CD4-positive, alpha-beta memory T cell (primary cell): ENCODE data around the gene MCEE. TPM values are rescaled to one million over a fixed set of nuclear protein-coding genes. Genes with fewer than 3 reads are reported as not detected.

ENCODE experiments used
- CTCF ChIA-PET: fragments of 350-600 bp; sonication (Branson Sonifier 250); formaldehyde crosslinking; loops from one replicate; lab custom pipeline; 2021; ENCODE audit warnings: inconsistent platforms; ENCODE audit not compliant: partially characterized antibody; lab: Charles Lee
- POLR2A ChIA-PET: fragments of 350-600 bp; sonication (Branson Sonifier 250); formaldehyde crosslinking; loops from one replicate; lab custom pipeline; 2021; ENCODE audit not compliant: partially characterized antibody; lab: Charles Lee
- DNase-seq, 5 donors: peaks; one replicate each; pipeline versions ENCODE4 v3.0.0 to v3.0.0-alpha.2; 2020 to 2022; ENCODE audit warnings: mixed read lengths in 1 of 5
- H3K27ac ChIP-seq: one replicate; pipeline ENCODE4 v1.7.0; 2013; ENCODE audit warnings: low read depth, low read length
- H3K27me3 ChIP-seq: 2 replicates; pipeline ENCODE4 v1.7.0; 2013; ENCODE audit warnings: mild to moderate bottlenecking, low read length, moderate library complexity; ENCODE audit not compliant: insufficient read depth
- H3K36me3 ChIP-seq: 2 replicates; pipeline ENCODE4 v1.7.0; 2013; ENCODE audit warnings: mild to moderate bottlenecking, low read length, moderate library complexity; ENCODE audit not compliant: insufficient read depth
- H3K4me1 ChIP-seq: 2 replicates; pipeline ENCODE4 v1.7.0; 2013; ENCODE audit warnings: mild to moderate bottlenecking, low read length, moderate library complexity; ENCODE audit not compliant: insufficient read depth
- H3K4me3 ChIP-seq, 2 donors: one replicate each; pipeline ENCODE4 v1.7.0; 2013; ENCODE audit warnings: low read length in 2 of 2, mild to moderate bottlenecking in 1 of 2
- H3K9me3 ChIP-seq, 2 donors: one replicate each; pipeline ENCODE4 v1.7.0; 2013; ENCODE audit warnings: low read length in 2 of 2, control low read depth in 1 of 2; ENCODE audit not compliant: control insufficient read depth in 1 of 2
- H3K27ac Mint-ChIP-seq, 7 donors: one replicate each; pipeline ENCODE4 v1.8.0; 2020 to 2021; ENCODE audit warnings: mixed read lengths in 7 of 7, mild to moderate bottlenecking in 6 of 7, inconsistent platforms in 3 of 7, moderate library complexity in 3 of 7
- H3K27me3 Mint-ChIP-seq, 2 donors: one replicate each; pipeline ENCODE4 v1.8.0; 2020 to 2021; ENCODE audit warnings: mixed read lengths in 2 of 2
- H3K36me3 Mint-ChIP-seq, 2 donors: one replicate each; pipeline ENCODE4 v1.8.0; 2020 to 2021; ENCODE audit warnings: mixed read lengths in 2 of 2, inconsistent platforms in 1 of 2, mild to moderate bottlenecking in 1 of 2
- H3K4me1 Mint-ChIP-seq, 4 donors: one replicate each; pipeline ENCODE4 v1.8.0; 2020 to 2021; ENCODE audit warnings: mixed read lengths in 4 of 4, mild to moderate bottlenecking in 1 of 4
- H3K4me3 Mint-ChIP-seq, 8 donors: one replicate each; pipeline ENCODE4 v1.8.0; 2020 to 2021; ENCODE audit warnings: mixed read lengths in 8 of 8, mild to moderate bottlenecking in 7 of 8, moderate library complexity in 6 of 8, inconsistent platforms in 3 of 8
- H3K9me3 Mint-ChIP-seq, 8 donors: one replicate each; pipeline ENCODE4 v1.8.0; 2020 to 2021; ENCODE audit warnings: mixed read lengths in 8 of 8, mild to moderate bottlenecking in 5 of 8, inconsistent platforms in 3 of 8, moderate library complexity in 1 of 8
- intact Hi-C: fragments of 100-400 bp; cut with micrococcal nuclease; formaldehyde crosslinking; loops from one replicate; pipeline ENCODE4 v1.15.1; 2023
- polyA plus RNA-seq, 2 donors: library from polyadenylated mRNA; unstranded; fragments of 300-500 nt; fragmentation: Illumina TruSeq; gene quantifications; one replicate each; pipeline ENCODE4 v1.2.3, GENCODE V29; 2021
- total RNA-seq, 2 experiments: library from RNA; stranded (reverse); gene quantifications; one replicate each; pipeline ENCODE4 v1.2.3, GENCODE V29; 2021

The MCEE gene
- total and polyA plus RNA-seq, 4 experiments from 2014 or later = 20.7 to 30.0 (median 25.9) TPM

GRCh38 chr2:71129902-71130151 lies 202 bp downstream of the MCEE start:
- ChIA-PET POLR2A (interaction anchor here (0.5 to 6.0 kb wide), 12 partner anchors 10 to 1692 kb away, joined by 3 to 154 read pairs (median 3); partner anchors contain the start of genes NAGK, NFU1, PAIP2B and TEX261), CTCF (interaction anchor here (1.6 to 3.0 kb wide), 3 partner anchors 29 to 97 kb away, joined by 5 to 18 read pairs (median 17); partner anchors contain the start of gene PAIP2B)
- H3K27ac Mint-ChIP-seq = no peak overlapping the region
- Histone ChIP-seq H3K4me3 (peak overlapping the region; percentile 88 to 91), H3K36me3 (peaks cover 14% of the 10 kb centered on the region), H3K27ac (peak overlapping the region; percentile 77), H3K9me3 (no peaks in the 10 kb centered on the region), H3K4me1 (peaks cover 38% of the 10 kb centered on the region), H3K27me3 (no peaks in the 10 kb centered on the region)
- intact Hi-C loops = loop anchor here (1.0 kb wide), 3 partner anchors 62 to 201 kb away; partner anchors contain the start of genes NAGK, PAIP2B and ZNF638
- H3K36me3 Mint-ChIP-seq = peaks cover 10 to 19% of the 10 kb centered on the region in 2 donors
- no peaks in the 10 kb centered on the region for H3K9me3 Mint-ChIP-seq
- H3K4me3 Mint-ChIP-seq = no peak overlapping the region
- no peak for DNase-seq
- H3K27me3 Mint-ChIP-seq = no peaks in the 10 kb centered on the region
- peaks cover 11 to 22% (median 15%) of the 10 kb centered on the region in 4 donors for H3K4me1 Mint-ChIP-seq

- Histone ChIP-seq H3K9me3 (no peaks in the 10 kb centered on the region), H3K27me3 (no peaks in the 10 kb centered on the region), H3K36me3 (peaks cover 11% of the 10 kb centered on the region), H3K4me1 (peaks cover 38% of the 10 kb centered on the region), H3K27ac (peak overlapping the region; percentile 77), H3K4me3 (peak overlapping the region; percentile 88 to 91)
- CTCF ChIA-PET = interaction anchor here (1.6 to 3.0 kb wide), 3 partner anchors 29 to 97 kb away, joined by 5 to 18 read pairs (median 17); partner anchors contain the start of gene PAIP2B
- Mint-ChIP-seq H3K4me3 (peak overlapping the region in 1 of 8 donors; percentile 20), H3K27me3 (no peaks in the 10 kb centered on the region), H3K4me1 (peaks cover 11 to 22% (median 14%) of the 10 kb centered on the region in 4 donors), H3K27ac (no peak overlapping the region), H3K9me3 (no peaks in the 10 kb centered on the region), H3K36me3 (peaks cover 4 to 16% of the 10 kb centered on the region in 2 donors)
- intact Hi-C loops = no loop called here
- no peak for DNase-seq
- POLR2A ChIA-PET = interaction anchor here (0.5 to 6.0 kb wide), 12 partner anchors 10 to 1692 kb away, joined by 3 to 154 read pairs (median 3); partner anchors contain the start of genes NAGK, NFU1, PAIP2B and TEX261
These were observed 721 bp downstream of the MCEE start for GRCh38 chr2:71129114-71129901.

GRCh38 chr2:71126957-71127356 lies 3.1 kb downstream of the MCEE start:
- intact Hi-C loops = no loop called here
- Histone ChIP-seq H3K27ac (no peak overlapping the region), H3K27me3 (no peaks in the 10 kb centered on the region), H3K9me3 (no peaks in the 10 kb centered on the region), H3K36me3 (no peaks in the 10 kb centered on the region), H3K4me3 (no peak overlapping the region), H3K4me1 (peaks cover 26% of the 10 kb centered on the region)
- Mint-ChIP-seq H3K4me1 (peaks cover 11 to 22% (median 14%) of the 10 kb centered on the region in 4 donors), H3K27ac (peak overlapping the region in 1 of 7 donors; percentile 9), H3K9me3 (no peaks in the 10 kb centered on the region), H3K4me3 (peak overlapping the region in 1 of 8 donors; percentile 6), H3K36me3 (peaks cover 0 to 23% of the 10 kb centered on the region in 2 donors), H3K27me3 (no peaks in the 10 kb centered on the region)
- POLR2A ChIA-PET = interaction anchor here (1.4 to 1.6 kb wide), 2 partner anchors 56 to 59 kb away, joined by 3 to 4 read pairs; partner anchors contain the start of gene NAGK
- CTCF ChIA-PET = interaction anchor here (0.7 to 1.8 kb wide), 2 partner anchors 56 to 282 kb away, joined by 3 to 5 read pairs; no protein-coding TSS in a partner anchor
- DNase-seq = no peak

GRCh38 chr2:71125506-71126294 lies 4.3 kb downstream of the MCEE start:
- Mint-ChIP-seq H3K36me3 (peaks cover 7 to 28% of the 10 kb centered on the region in 2 donors), H3K4me3 (no peak overlapping the region), H3K27ac (peak overlapping the region in 1 of 7 donors; percentile 32), H3K9me3 (no peaks in the 10 kb centered on the region), H3K27me3 (no peaks in the 10 kb centered on the region), H3K4me1 (peaks cover 11 to 22% (median 15%) of the 10 kb centered on the region in 4 donors)
- no peaks in the 10 kb centered on the region for H3K9me3 ChIP-seq
- POLR2A ChIA-PET = interaction anchor here (1.4 to 1.6 kb wide), 2 partner anchors 55 to 58 kb away, joined by 3 to 4 read pairs; partner anchors contain the start of gene NAGK
- no peak overlapping the region for H3K27ac ChIP-seq
- intact Hi-C loops = no loop called here
- H3K36me3 ChIP-seq = no peaks in the 10 kb centered on the region
- CTCF ChIA-PET = interaction anchor here (0.6 to 1.8 kb wide), 3 partner anchors 25 to 159 kb away, joined by 3 to 5 read pairs (median 3); no protein-coding TSS in a partner anchor
- H3K4me1 ChIP-seq = peaks cover 16% of the 10 kb centered on the region
- no peak for DNase-seq
- H3K27me3 ChIP-seq = no peaks in the 10 kb centered on the region
- H3K4me3 ChIP-seq = no peak overlapping the region

- peaks cover 6 to 9% (median 6%) of the 10 kb centered on the region in 4 donors for H3K4me1 Mint-ChIP-seq
- no peak overlapping the region for H3K27ac ChIP-seq
- POLR2A ChIA-PET = no interaction called here
- intact Hi-C loops = no loop called here
- H3K27me3 ChIP-seq = no peaks in the 10 kb centered on the region
- H3K9me3 Mint-ChIP-seq = no peaks in the 10 kb centered on the region
- no peak overlapping the region for H3K27ac Mint-ChIP-seq
- DNase-seq = no peak
- CTCF ChIA-PET = no interaction called here
- H3K9me3 ChIP-seq = no peaks in the 10 kb centered on the region
- no peaks in the 10 kb centered on the region for H3K36me3 ChIP-seq
- H3K4me3 ChIP-seq = no peak overlapping the region
- H3K4me3 Mint-ChIP-seq = no peak overlapping the region
- H3K36me3 Mint-ChIP-seq = peaks cover 23 to 40% of the 10 kb centered on the region in 2 donors
- H3K4me1 ChIP-seq = no peaks in the 10 kb centered on the region
- H3K27me3 Mint-ChIP-seq = no peaks in the 10 kb centered on the region
These were observed 7.4 kb downstream of the MCEE start for GRCh38 chr2:71122387-71123298.

- Histone ChIP-seq H3K4me3 (no peak overlapping the region), H3K9me3 (no peaks in the 10 kb centered on the region), H3K27ac (no peak overlapping the region), H3K27me3 (no peaks in the 10 kb centered on the region), H3K4me1 (no peaks in the 10 kb centered on the region), H3K36me3 (no peaks in the 10 kb centered on the region)
- H3K4me3 Mint-ChIP-seq = no peak overlapping the region
- ChIA-PET CTCF (interaction anchor here (0.9 kb wide), 1 partner anchor 178 kb away, joined by 3 read pairs; no protein-coding TSS in a partner anchor), POLR2A (interaction anchor here (0.9 to 1.0 kb wide), 2 partner anchors 9 to 53 kb away, joined by 4 to 5 read pairs; partner anchors contain the start of genes MPHOSPH10 and NAGK)
- peaks cover 0 to 6% (median 2%) of the 10 kb centered on the region in 4 donors for H3K4me1 Mint-ChIP-seq
- no peaks in the 10 kb centered on the region for H3K27me3 Mint-ChIP-seq
- intact Hi-C loops = no loop called here
- H3K36me3 Mint-ChIP-seq = peaks cover 26 to 43% of the 10 kb centered on the region in 2 donors
- peak overlapping the region in 1 of 7 donors; percentile 26 for H3K27ac Mint-ChIP-seq
- no peaks in the 10 kb centered on the region for H3K9me3 Mint-ChIP-seq
- no peak for DNase-seq
These were observed 8.6 kb downstream of the MCEE start for GRCh38 chr2:71121479-71121878.
